Heart left ventricle (tissue), 16 donors: ENCODE measurements around the gene LXN. TPM values are rescaled to one million over a fixed set of nuclear protein-coding genes. Genes with fewer than 3 reads are reported as not detected.

Experiments
- ATAC-seq, 4 donors: fragments of 200-7000 bp; cut with Tn5 transposase; one replicate each; pipeline ENCODE4 v1.9.1; 2020 to 2022; ENCODE audit warnings: moderate library complexity in 4 of 4, mild to moderate bottlenecking in 3 of 4, moderate number of reproducible peaks in 1 of 4
- DNase-seq, 5 donors: peaks; one replicate each; pipeline ENCODE4 v3.0.0-alpha.2; 2020
- H3K27ac ChIP-seq, 12 donors: fragments of 200-600 bp; sonication (generic) in 4 of 12; one replicate each; pipeline versions ENCODE4 v1.5.0 to v1.8.0; 2016 to 2022; ENCODE audit warnings: mild to moderate bottlenecking in 2 of 12
- H3K27me3 ChIP-seq, 9 donors: fragments of 200-600 bp; sonication (generic) in 2 of 9; one replicate each; pipeline versions ENCODE4 v1.5.1 to v1.8.0; 2016 to 2022; ENCODE audit warnings: mild to moderate bottlenecking in 3 of 9
- H3K36me3 ChIP-seq, 9 donors: fragments of 200-600 bp; sonication (generic) in 2 of 9; one replicate each; pipeline versions ENCODE4 v1.5.0 to v1.8.0; 2018 to 2022; ENCODE audit warnings: mild to moderate bottlenecking in 2 of 9
- H3K4me1 ChIP-seq, 12 donors: fragments of 200-600 bp; sonication (generic) in 4 of 12; one replicate each; pipeline versions ENCODE4 v1.5.0 to v1.8.0; 2016 to 2022; ENCODE audit warnings: mild to moderate bottlenecking in 3 of 12
- H3K4me3 ChIP-seq, 12 donors: fragments of 200-600 bp; sonication (generic) in 4 of 12; one replicate each; pipeline versions ENCODE4 v1.5.0 to v1.8.0; 2017 to 2022; ENCODE audit warnings: mild to moderate bottlenecking in 9 of 12, moderate library complexity in 4 of 12
- H3K9me3 ChIP-seq, 12 donors: fragments of 200-600 bp; sonication (generic) in 4 of 12; one replicate each; pipeline versions ENCODE4 v1.5.0 to v1.8.0; 2016 to 2022; ENCODE audit warnings: mild to moderate bottlenecking in 1 of 12
- POLR2A ChIP-seq, 2 donors: fragments of 450-650 bp; IDR thresholded peaks; one replicate each; pipeline ENCODE4 v1.6.1; 2017; ENCODE audit warnings: antibody characterized with exemption in 2 of 2, mild to moderate bottlenecking in 2 of 2, moderate library complexity in 2 of 2
- WGBS, 4 donors: extraction: QIAGEN DNeasy Blood & Tissue Kit in 2 of 4; methylation state at CpG; one replicate each; pipeline versions ENCODE4 v1.1.5 to v1.1.7; 2013 to 2018; 5-methylcytosine and 5-hydroxymethylcytosine counted together
- intact Hi-C, 10 donors: fragments of 100-400 bp; cut with DNase I; formaldehyde crosslinking; loops; one replicate each; pipeline versions ENCODE4 v1.11.1 to v1.14.2; 2022
- polyA plus RNA-seq, 2 donors: library from polyadenylated mRNA; stranded (reverse); fragments of 200-250 nt; gene quantifications; one replicate each; pipeline ENCODE4 v1.2.3, GENCODE V29; 2013
- total RNA-seq, 9 donors: library from RNA; depleted of rRNA in 2 of 9; stranded (reverse); fragments of >200 nt in 2 of 9; fragmentation: NEBNext Ultra II Directional in 3 of 9; extraction: Animal tissue kit (Norgen Biotek cat#: 25700) in 3 of 9; gene quantifications; one replicate each; pipeline versions ENCODE4 v1.1.0 to v1.2.4, GENCODE V29; 2016 to 2023
- TF ChIP-seq, protein P1 (sequence below), 12 donors: fragments of 200-600 bp; sonication (generic) in 4 of 12; IDR thresholded peaks; one replicate each; pipeline versions ENCODE4 v1.5.0 to v1.8.0; 2018 to 2022; ENCODE audit warnings: antibody characterized with exemption in 12 of 12, mild to moderate bottlenecking in 5 of 12
- donor health status: ischemic (EF 13 %, LVEDD 7.1; RV severe dilation, severe dysfunction).
- donor health status: healthy with polysubstance abuse.
- donor health status: DM: no; HTN: yes; CAD: no.
- donor health status: DM: no; HTN: no; CAD: no.
- donor health status: ischemic (EF 25% LVEDD 6.9; RV normal size, moderate dysfunction).
- donor health status: ischemic (EF 25% LVEDD 5.7; RV mildly dilated, moderate dysfunction).
- donor health status: healthy.
- donor health status: DM: yes; HTN: yes; CAD: no.
- donor health status: ischemic (EF 35%, LVEDD 5.7; RV mildly dilated, moderate dysfunction).
- donor health status: nonischemic (EF 11% LVEDD 7.7; RV severe dilation, severe dysfunction).
- donor health status: DM: yes; HTN: yes; CAD: no.
- donor health status: PGD.
- donor health status: ischemic (EF 29% LVEDD 5.4; RV normal size, mild dysfunction).
- donor health status: nonischemic (EF 23%, LVEDD 6.1; RV moderate dilation, normal function).

LXN gene
- total and polyA plus RNA-seq, 11 donors = 2.3 to 21.8 (median 3.5) TPM

- TF ChIP-seq, protein P1, sequence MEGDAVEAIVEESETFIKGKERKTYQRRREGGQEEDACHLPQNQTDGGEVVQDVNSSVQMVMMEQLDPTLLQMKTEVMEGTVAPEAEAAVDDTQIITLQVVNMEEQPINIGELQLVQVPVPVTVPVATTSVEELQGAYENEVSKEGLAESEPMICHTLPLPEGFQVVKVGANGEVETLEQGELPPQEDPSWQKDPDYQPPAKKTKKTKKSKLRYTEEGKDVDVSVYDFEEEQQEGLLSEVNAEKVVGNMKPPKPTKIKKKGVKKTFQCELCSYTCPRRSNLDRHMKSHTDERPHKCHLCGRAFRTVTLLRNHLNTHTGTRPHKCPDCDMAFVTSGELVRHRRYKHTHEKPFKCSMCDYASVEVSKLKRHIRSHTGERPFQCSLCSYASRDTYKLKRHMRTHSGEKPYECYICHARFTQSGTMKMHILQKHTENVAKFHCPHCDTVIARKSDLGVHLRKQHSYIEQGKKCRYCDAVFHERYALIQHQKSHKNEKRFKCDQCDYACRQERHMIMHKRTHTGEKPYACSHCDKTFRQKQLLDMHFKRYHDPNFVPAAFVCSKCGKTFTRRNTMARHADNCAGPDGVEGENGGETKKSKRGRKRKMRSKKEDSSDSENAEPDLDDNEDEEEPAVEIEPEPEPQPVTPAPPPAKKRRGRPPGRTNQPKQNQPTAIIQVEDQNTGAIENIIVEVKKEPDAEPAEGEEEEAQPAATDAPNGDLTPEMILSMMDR (IDR thresholded peaks at IDR 0.05) = no peak
- TF ChIP-seq POLR2A (IDR thresholded peaks at IDR 0.05) = no peak
- H3K36me3 ChIP-seq = peaks cover 0 to 100% (median 95%) of the 10 kb centered on the region in 9 donors
- H3K27ac ChIP-seq = no peak overlapping the region
- H3K9me3 ChIP-seq = no peaks in the 10 kb centered on the region
- DNase-seq (no peak), ATAC-seq (no peak)
- H3K27me3 ChIP-seq = no peaks in the 10 kb centered on the region
- intact Hi-C loops = loop anchor here in 4 of 10 donors (5.0 to 10.0 kb wide), 2 partner anchors 121 to 128 kb away; no protein-coding TSS in a partner anchor
- peaks cover 0 to 17% (median 2%) of the 10 kb centered on the region in 12 donors for H3K4me1 ChIP-seq
- WGBS, 4 donors = 93 to 98% (median 95%) methylated on average over 1 of the region's 1 CpG
- H3K4me3 ChIP-seq = no peak overlapping the region
These were observed 8.6 kb downstream of the LXN start for GRCh38 chr3:158663832-158664231.

- 57 to 81% (median 79%) methylated on average over 1 of the region's 1 CpG for WGBS, 4 donors
- intact Hi-C loops = loop anchor here in 4 of 10 donors (5.0 to 10.0 kb wide), 2 partner anchors 122 to 129 kb away; no protein-coding TSS in a partner anchor
These were observed 9.2 kb downstream of the LXN start for GRCh38 chr3:158663246-158663645.

GRCh38 chr3:158660711-158661110 lies 11.7 kb downstream of the LXN start:
- peaks cover 0 to 100% (median 89%) of the 10 kb centered on the region in 9 donors for H3K36me3 ChIP-seq

More at GRCh38 chr3:158663246-158663645, 9.2 kb downstream of the LXN start:
- no peaks in the 10 kb centered on the region for H3K9me3 ChIP-seq
- DNase-seq (no peak), ATAC-seq (no peak)
- H3K4me3 ChIP-seq = no peak overlapping the region
- H3K27ac ChIP-seq = no peak overlapping the region
- H3K4me1 ChIP-seq = peaks cover 0 to 14% (median 2%) of the 10 kb centered on the region in 12 donors
- peaks cover 0 to 100% (median 91%) of the 10 kb centered on the region in 9 donors for H3K36me3 ChIP-seq
- H3K27me3 ChIP-seq = no peaks in the 10 kb centered on the region
- TF ChIP-seq POLR2A (IDR thresholded peaks at IDR 0.05) = no peak
- TF ChIP-seq, protein P1 (IDR thresholded peaks at IDR 0.05) = no peak

DNA sequence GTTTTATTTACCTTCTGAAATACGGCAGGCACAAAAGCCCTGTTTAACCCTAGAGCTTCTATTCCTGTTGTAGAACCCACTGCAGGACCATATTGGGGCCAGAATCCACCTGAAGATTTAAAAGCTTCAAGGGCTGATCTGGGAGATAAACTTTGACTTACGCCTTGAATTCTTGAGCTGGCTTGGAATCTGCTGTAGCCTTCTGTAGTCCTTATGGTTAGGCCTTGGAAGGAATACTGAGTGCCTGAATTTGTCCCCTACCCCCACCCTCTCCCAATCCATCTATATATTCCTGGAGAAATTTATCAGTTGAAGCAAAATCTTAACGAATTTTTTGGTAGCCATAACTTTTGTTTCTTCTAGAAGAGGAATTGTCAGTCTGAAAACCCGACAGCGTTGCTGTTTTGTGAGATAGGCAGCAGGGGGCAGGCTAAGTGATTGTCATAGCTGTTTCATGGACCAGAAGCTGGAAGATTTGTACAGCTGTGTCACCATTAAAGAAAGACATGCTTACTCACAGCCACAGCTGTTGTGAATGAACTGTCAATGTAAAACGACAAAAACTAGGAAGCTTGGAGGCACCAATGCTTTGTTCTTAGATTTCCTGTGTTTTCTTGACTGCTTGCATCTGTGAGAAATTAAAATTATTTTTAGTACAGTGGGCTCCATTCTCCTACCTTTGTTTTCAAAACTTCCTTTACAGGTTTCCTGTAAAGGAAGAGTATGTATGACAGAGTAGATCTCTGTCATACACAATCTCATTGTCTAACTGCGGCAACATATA lies 12.8 kb downstream of the LXN start:
- ATAC-seq = peak; percentile 42 to 92 (median 84)
- Histone ChIP-seq H3K9me3 (no peaks in the 10 kb centered on the region), H3K27me3 (no peaks in the 10 kb centered on the region), H3K36me3 (peaks cover 0 to 100% (median 89%) of the 10 kb centered on the region in 9 donors), H3K4me1 (peaks cover 0 to 14% (median 2%) of the 10 kb centered on the region in 12 donors), H3K27ac (peak overlapping the region in 10 of 12 donors; percentile 14 to 71 (median 54)), H3K4me3 (no peak overlapping the region)
- intact Hi-C loops = loop anchor here in 8 of 10 donors (2.0 to 10.0 kb wide), 6 partner anchors 65 to 133 kb away; no protein-coding TSS in a partner anchor
- WGBS, 4 donors = 44 to 50% (median 45%) methylated on average over 7 of the region's 7 CpGs
- DNase-seq = peak in 3 of 5 donors; percentile 37 to 43 (median 39)
- no peak for TF ChIP-seq POLR2A (IDR thresholded peaks at IDR 0.05)
- TF ChIP-seq, protein P1 (IDR thresholded peaks at IDR 0.05) = peak; percentile 30 to 77 (median 68)

More at GRCh38 chr3:158660711-158661110, 11.7 kb downstream of the LXN start:
- Histone ChIP-seq H3K9me3 (no peaks in the 10 kb centered on the region), H3K27ac (peak overlapping the region in 5 of 12 donors; percentile 16 to 70 (median 57)), H3K27me3 (no peaks in the 10 kb centered on the region), H3K4me3 (no peak overlapping the region), H3K4me1 (peaks cover 0 to 14% (median 2%) of the 10 kb centered on the region in 12 donors)
- ATAC-seq (no peak), DNase-seq (no peak)
- intact Hi-C loops = loop anchor here in 4 of 10 donors (5.0 to 10.0 kb wide), 2 partner anchors 124 to 132 kb away; no protein-coding TSS in a partner anchor
- TF ChIP-seq POLR2A (IDR thresholded peaks at IDR 0.05) = no peak
- 80 to 87% (median 86%) methylated on average over 4 of the region's 4 CpGs for WGBS, 4 donors
